GM19328 (cell line): Measurements from ENCODE around the gene UFSP2.
"Not testable (repeated sequence)": the region's sequence is repeated elsewhere in the genome, so short reads cannot be mapped to it uniquely, and the experiment has no call there.

Source experiments
- ATAC-seq: cut with Tn5 transposase; IDR thresholded peaks from one replicate; pipeline ENCODE4 v1.9.1; 2021; ENCODE audit warnings: mild to moderate bottlenecking, moderate library complexity; ENCODE audit not compliant: unreplicated experiment

Gene UFSP2

DNA sequence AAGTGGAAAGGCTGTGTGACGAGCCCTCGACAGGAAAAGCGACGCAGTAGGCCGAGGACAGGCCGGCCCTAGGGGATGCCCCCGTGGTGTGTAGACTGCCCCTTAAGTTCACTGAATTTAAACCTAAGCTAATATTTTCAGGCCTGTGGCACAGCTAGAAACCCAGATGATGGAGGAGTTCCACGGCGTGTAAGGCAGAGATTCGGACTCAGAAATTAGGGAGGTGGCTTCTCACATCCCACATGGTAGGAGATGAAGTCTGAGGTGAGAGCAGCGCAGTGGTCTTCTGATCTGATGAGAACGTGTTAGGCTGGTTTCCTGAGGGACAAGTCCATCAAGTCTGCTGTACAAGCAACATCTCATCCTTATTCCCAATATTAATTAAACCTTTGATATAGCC, 37.8 kb downstream of the UFSP2 start:
- no peak for ATAC-seq

DNA sequence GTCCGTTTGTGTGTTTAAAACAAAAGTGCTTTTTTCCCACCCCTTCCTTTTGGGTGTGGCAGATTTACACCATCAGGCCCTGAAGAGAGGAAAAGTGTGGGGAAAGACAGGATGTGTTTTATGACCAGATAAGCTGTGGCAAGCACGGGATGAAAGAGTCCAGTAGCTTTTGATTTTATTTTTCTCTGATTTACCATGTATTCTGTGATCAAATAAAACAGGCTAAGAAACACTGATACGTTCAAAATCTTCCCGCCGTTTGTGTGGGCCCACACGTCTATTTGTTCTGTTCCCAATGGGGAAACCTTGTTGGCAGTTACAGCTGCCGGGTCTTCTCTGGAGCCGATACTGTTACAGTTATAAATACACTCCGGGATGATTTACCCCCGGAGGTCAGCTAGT, 40.8 kb downstream of the UFSP2 start:
- ATAC-seq = no peak

DNA sequence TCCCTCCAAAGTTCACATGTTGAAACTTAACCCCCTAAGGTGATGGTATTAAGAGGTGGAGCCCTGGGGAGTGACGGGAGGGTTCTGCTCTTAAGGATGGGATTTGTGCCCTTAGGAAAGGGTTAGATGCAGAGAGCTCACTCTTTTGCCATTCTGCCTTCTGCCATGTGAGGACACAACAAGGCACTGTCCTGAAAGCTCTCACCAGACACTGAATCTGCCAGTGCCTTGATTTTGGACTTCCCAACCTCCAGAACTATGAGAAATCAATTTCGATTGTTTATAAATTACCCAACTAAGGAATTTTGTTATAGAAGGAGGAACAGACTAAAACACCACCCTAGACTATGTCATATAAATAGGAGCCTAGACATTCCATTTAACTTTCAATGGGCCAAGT, 41.7 kb downstream of the UFSP2 start:
- no peak for ATAC-seq

DNA sequence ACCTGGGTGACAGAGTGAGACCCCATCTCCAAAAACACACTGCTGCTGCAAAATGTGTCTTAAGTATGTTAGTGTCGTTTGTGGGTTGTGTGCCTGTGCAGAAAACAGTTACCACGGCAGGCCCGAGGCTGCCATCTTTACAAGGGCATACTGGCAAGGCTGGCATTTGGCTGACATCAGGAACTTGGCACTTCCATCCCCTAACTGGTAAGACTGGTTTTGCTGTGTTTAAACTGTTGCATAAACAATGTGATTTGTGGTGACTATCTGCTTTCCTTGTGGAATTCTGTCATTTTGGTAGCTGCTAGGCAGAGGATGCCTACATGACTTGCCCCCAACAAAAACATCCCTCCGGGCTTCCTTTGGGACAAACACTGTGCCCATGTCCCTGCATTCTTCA, 42.3 kb downstream of the UFSP2 start:
- ATAC-seq = no peak

DNA sequence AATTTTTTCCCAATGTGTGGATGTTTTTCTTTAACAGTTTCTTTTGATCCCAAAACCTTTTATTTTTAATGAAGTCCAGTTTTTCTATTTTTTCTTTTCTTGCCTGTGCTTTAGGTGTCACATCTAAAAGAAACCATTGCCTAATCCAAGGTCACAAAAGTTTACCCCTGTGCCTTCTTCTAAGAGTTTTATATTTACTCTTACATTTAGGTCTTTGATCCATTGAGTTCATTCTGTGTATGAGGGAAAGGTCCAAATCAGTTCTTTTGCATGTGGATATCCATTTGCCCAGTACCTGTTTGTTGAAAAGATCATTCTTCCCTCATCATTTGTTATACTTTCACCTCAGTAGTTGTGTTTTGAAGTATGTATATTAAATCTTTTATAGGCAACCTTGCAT, 43.0 kb downstream of the UFSP2 start:
- ATAC-seq = no peak

DNA sequence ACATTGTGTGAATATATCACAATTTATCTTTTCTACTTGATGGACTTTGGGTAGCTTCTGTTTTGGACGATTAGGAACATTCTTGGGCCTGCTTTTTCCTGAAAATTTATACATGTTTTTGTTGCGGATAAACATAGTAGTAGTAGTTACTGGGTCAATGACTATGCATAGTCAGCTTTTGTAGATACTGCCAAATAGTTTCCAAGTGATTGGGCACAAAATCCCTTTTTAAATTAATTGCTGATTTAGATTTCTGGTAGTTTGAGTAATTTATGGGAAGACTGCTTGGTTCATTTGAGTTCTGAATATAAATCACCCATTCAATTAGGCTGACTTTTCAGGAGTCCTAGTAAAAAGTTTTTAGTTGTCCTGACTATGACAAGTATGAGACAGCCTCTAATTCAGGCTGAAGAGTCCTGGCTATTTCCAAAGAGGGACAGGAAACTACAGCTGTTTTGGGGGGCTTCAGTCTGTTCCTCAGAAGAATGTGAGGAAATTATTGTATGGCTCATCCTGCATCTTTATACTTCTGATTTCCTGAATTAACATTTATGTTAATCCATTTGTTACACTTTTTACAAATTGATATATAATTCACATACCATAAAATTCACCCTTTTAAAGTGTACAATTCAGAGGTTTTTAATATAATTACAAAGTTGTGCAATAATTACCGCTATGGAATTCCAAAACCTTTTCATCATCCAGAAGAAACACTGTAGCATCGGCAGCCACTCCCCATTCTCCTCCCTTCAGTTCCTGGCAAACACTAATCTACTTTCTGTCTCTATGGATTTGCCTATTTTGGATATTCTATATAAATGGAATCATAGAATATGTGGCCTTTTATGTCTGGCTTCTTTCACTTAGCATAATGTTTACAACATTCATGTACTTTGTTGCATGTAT, 44.2 kb downstream of the UFSP2 start:
- ATAC-seq = no peak

DNA sequence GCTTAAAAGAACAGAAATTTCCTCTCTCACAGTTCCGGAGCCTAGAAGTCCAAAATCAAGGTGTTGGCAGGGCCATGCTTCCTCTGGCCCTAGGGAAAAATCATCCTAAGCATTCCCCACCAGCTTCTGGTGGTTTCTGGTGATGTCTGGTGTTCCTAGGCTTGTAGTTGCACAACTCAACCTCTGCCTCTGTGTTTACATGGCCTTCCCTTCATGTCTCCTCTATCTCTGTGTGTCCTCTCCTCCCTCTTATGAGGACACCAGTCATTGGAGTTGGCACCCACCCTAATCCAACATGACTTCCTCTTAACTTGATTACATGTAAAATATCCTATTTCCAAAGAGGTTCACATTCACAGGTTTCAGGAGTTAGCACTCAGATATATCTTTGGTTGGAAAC, 45.4 kb downstream of the UFSP2 start:
- ATAC-seq = no peak

DNA sequence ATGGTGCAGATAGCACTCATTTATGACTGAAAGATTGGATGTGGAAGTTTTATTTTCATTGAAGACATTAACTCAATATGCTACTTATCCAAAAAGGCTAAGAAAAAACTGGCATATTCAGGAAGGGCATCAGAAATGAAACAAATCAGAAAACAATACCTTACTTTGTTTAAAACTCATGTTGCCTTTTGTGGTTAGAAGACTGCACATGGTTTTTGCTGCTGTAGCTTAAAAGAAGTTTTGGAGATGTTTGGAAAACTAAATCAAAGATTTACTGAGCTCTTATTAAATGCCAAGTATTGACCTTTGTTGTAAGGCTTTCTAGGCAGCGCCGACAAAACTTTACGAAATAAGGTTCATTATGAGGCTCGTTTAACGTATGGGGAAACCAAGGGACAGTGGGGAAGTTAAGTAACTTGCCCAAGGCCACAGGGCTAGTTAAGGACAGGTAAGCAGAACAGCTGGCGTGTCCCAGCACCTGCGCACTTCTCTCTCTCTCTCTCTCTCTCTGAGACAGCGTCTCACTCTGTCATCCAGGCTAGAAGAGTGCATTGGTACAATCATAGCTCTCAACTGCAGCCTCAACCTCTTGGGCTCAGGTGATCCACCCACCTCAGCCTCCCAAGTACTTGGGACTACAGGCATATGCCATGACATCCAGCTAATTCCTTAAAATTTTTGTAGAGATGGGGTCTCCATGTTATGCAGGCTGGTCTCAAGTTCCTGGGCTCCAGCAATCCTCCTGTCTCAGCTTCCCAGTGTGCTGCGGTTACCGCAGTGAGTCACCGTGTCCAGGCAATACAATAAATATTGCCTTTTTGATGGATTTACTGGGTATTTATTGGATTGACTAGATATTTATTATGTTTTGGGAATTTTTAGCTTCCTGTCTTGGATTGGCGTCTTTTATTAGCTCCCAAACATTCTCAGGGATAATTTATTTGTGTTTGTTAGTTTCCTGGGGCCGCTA, 46.2 kb downstream of the UFSP2 start:
- no peak for ATAC-seq

DNA sequence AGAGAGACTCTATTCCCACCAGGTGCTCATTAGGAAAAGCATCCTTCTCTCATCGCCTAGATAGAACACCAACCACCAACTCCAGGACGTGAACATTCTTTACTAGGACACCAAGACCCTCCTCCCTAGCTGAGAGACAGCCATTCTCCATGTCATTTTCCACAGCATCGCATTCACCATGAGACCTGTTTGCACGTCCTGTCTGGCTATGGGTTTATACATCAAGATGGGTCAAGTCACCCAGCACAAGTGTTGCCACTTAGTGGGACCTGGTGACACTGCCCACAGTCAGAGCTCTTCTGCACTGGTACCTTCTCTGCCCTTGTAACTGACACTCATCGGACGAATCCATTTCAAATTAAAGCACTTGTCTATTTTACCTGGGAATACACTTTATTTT, 47.5 kb downstream of the UFSP2 start:
- ATAC-seq = no peak

DNA sequence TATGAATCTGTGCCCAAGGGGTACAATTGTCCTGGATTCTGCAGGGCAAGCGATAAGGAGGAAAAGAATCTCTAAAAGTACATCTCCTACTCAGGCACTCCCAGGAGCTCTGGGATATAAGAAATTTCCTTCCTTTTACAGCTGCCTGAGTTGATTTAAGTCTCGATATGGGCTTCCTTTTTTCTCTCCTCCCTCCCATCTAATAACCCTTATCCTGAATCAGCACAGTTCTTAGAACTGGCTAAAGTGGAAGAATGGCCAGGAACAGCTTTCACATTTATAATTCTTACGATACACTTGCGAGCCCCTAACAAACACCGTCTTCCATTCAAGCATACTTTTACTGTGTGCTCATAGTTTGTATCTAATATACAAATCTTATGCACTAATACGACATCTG, 51.2 kb downstream of the UFSP2 start:
- ATAC-seq = no peak

DNA sequence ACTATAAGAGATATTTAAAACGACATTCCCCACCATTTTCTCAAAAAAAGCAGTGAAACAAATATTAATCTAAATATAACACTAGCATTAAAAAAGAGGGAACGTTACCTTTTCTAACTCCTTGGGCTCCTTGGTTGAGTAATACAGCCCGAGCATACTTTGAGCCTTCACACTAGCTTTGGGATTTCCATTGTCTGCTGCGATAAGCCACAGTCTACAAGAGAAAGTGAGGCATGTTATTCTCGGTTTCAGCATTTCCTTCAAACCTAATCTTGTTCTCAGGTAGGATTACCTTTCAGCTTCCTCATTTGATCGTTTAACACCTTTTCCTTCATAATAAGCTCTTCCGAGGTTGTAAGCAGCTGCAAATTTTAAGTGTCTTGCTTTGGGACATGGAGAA, 51.7 kb downstream of the UFSP2 start:
- ATAC-seq = no peak

DNA sequence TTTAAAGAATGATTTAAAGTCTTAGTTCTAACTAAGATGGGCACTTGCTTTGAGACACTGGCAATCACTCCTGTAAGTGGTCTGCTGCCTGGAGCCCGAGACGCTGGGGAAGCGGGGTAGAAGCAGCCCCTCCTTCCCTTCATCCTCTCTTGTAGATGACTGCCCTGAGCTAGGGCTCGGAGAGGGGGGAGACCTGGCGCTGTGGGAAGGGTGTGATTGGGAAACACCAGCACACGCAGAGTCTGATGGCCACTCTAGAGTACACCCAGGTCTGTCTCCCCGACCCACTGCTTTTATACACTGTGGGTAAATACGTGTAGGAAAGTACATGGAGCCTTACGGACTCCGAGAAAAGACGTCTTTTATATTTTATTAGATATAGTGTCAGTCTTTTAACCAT, 54.1 kb downstream of the UFSP2 start:
- no peak for ATAC-seq

DNA sequence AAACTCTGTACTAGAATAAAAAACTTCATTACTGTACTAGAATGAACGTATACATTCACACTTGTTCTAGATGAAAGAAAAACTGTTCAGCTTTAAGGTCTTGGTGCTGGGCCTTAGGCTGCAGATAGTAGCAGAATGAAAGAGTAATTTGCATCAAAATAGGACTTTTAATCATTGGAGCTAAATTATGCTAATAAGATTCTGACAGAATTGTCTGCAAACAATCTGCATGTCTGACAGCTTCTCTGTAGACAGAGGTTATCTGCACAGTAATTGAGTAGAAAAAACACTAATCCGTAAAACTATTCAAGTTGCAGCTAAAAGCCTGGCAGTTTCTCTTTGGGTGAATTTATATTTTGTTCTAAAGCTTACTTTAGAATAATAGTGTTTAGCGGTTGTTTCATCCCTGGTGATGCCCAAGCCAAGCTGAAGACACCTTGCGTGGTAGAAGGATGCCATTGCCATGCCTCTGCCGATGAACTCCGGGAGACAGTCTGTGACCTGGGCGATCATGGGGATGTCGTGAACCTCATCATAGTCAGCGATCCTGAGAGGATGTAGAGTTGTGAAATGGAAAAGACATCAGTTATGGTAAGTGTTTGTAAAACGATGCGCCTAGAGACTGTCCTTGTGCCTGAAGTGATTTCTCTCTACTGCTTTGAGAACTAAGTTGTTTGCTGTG, 55.4 kb downstream of the UFSP2 start:
- ATAC-seq = no peak

DNA sequence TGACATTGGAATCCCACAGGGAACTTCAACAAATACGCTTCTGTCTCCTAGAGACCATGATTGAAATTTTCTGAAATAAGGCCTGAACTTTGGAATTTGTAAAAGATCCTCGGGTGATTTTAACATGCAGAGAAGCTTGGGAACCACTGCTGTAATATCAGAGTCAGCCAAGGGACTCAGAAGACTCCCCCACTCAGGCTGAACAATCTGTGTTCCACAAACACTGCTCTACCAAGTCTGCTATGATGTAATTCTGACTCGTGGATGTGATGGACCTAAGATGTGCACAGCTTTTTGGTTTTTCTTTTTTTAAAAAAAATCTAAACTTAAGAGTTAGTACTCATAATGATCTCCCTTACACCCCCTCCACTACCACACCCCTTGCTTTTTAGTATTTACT, 56.0 kb downstream of the UFSP2 start:
- ATAC-seq = no peak

DNA sequence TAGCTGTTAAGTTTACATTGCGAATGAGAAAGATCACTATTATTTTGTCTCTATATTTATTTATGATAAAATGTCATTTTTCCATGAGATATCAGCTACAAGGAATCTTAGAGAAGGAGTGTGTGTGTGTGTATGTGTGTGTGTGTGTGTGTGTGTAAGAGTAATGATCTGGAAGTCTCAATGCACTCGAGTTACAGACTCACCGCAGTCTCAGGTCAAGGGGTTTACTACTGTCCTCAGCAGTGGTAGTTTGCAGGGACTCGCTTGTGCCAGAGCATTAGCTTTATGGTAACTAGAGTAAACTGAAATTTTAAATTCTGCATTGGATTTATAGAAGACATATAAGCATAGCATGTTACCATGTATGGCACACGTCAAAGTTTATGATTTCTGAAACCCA, 60.9 kb downstream of the UFSP2 start:
- no peak for ATAC-seq

DNA sequence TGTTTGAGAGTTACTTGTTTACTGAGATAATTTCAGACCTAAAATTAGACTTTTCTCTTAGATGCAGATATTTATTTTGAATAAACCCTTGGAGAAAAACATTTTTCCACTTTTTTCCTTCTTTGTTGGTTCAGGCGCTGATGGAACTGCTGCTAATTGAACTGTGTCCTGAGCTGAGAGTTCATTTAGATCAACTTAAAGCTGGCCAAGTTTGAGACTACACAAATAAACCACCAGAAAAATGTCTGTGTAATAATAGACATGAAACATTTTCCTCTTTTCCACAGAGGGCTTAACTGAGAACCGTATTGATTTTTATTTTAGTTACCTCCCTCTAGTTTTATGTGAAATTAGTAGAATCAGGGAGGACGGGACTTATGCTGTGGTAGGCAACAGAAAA, 62.5 kb downstream of the UFSP2 start:
- no peak for ATAC-seq

DNA sequence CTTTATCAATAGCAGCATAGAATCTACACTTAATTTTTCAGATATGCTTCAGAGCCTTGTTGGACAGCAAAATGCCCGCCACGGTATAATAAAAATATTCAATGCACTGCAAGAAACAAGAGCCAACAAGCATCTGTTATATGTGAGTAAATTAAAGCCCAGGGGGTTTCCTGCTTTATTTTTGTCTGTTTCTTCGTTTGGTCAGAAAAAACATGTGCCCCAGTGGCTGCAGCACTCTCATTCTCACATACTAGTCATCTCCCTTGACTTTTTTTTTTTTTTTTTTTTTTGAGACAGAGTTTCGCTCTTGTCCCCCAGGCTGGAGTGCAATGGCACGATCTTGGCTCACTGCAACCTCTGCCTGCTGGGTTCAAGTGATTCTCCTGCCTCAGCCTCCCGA, 63.2 kb downstream of the UFSP2 start:
- ATAC-seq = not testable (repeated sequence)

DNA sequence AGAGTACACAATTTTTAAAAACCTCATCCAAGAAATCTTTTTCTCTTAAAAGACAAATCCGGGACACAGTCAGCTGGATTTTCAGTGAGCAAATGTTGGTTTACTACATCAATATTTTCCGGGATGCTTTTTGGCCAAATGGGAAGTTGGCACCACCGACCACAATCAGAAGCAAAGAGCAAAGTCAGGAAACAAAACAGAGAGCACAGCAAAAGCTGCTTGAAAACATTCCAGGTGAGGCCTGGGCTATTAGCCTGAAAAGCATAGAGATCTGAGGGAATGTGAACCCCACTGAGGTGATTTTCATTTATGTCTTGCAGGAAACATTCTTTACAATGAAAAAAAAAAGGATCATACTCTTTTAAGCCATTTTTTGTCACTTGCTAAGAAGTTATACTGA, 63.9 kb downstream of the UFSP2 start:
- no peak for ATAC-seq

DNA sequence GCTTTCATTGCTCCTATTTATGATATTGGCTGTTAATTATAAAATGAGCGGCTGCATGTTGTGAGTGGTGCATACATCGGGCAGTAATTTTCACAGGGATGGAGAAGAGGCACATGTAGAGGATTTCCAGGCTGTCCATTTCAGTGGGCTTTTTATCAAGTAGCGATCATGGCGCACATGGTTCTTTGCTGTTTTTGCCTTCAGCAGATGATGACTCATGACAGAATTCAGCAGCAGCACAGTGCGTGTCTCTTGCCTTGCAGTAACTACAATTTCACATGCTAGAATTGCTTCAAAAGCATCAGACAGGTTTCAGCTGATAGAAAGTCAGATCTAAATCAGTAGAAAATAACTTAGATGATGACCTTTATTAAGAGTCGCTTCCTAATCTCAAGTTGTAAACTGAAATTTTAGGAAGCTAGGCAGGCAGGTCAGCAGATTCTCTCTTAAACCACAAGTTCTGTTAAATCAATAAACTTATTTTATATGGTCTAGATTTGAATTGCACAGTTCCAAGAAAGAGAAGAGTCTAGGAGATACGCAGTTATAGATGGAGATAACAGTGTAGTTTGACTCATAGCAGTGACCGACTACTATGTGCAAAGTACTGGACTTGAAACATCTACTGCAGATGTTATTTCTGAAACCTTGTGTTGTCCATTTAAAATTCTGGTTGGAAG, 65.9 kb downstream of the UFSP2 start:
- no peak for ATAC-seq

DNA sequence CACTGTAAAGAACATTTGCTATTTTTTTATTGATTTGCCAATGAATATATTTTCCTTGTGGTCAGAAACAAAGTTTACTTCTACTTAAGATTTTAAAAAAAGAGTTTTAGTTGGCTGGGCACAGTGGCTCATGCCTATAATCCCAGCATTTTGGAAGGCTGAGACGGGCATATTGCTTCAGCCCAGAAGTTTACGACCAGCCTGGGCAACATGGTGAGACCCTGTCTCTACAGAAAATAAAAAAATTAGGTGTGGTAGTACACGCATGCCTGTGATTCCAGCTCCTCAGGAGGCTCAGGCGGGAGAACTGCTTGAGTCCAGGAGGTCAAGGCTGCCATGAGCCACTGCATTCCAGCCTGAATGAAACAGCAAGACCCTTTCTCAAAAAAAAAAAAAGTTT, 66.8 kb downstream of the UFSP2 start:
- ATAC-seq = no peak

DNA sequence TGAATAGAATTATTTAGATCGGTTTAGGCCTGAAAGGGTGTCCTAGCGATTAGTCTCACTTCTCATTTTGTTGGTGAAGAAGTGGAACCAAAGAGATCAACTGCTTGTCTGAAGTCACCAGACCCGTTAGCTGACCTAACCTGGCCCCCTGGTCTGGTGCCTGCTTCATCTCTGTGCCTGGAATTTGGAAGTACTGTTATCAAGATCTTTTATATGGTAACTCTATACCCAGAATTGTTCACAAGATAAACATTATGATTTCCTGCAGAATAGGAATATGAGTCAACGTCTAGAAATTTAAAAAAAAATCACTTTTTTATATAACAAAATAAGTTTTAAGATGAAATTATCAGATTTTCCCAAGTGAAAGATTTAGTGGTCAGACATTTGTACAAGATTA, 67.2 kb downstream of the UFSP2 start:
- no peak for ATAC-seq
